ENCODE data around the gene PLCB4. TPM values are rescaled to one million over a fixed set of nuclear protein-coding genes. Genes with fewer than 3 reads are reported as not detected.

Gene PLCB4
- total RNA-seq, 2 experiments from 2014 or later, result not detected

DNA sequence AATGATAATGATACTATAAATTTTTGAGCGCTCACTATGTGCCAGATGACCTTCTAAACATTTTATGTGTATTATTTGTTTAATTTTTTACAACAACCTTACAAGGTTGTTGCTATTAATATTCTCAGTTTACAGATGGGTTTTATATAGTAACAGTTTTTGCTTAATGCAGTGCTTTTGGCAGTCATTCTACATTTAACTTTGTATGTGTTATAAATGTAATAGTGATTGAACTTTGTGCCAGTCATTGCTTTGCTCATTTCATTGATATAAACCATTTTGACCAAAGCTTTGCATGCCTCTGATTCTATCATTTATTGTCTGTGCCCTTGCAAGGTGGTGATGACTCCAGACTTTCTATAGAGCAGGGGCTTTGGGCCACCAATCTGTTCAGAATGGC lies 239.2 kb downstream of the PLCB4 start:
- no peaks in the 10 kb centered on the region for H3K36me3 Mint-ChIP-seq (ENCODE audit: low read depth)
- no peak overlapping the region for H3K4me3 Mint-ChIP-seq
- no peak for DNase-seq
- H3K27ac Mint-ChIP-seq, result no peak overlapping the region
- H3K27me3 Mint-ChIP-seq, result no peaks in the 10 kb centered on the region
- no peaks in the 10 kb centered on the region for H3K4me1 Mint-ChIP-seq
- ChIA-PET POLR2A (no interaction called here), CTCF (no interaction called here)
- H3K9me3 Mint-ChIP-seq, result peaks cover 4% of the 10 kb centered on the region

DNA sequence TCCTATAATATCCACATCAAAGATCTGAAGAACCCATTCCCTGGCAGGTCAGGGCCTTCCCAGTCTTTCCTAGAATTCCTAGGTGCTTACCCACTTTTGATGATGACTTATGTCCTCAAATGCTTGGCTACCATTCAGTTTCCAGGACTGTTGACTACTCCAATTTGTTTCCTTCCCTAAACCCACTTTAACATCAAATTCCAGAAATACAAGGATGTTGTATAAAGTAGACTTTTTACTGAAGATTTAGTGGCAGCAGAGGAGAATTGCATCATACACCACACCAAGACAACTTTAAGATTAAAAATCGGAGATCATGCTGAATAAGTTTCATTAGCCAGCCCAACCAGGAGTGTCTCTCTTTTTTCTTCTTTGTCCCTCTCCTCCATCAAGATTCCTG lies 242.2 kb downstream of the PLCB4 start:
- no peak for DNase-seq
- H3K27ac Mint-ChIP-seq, result no peak overlapping the region
- CTCF ChIA-PET, result no interaction called here
- no peaks in the 10 kb centered on the region for H3K4me1 Mint-ChIP-seq
- H3K27me3 Mint-ChIP-seq, result no peaks in the 10 kb centered on the region
- no peak overlapping the region for H3K4me3 Mint-ChIP-seq
- POLR2A ChIA-PET, result no interaction called here
- peaks cover 5% of the 10 kb centered on the region for H3K9me3 Mint-ChIP-seq
- no peaks in the 10 kb centered on the region for H3K36me3 Mint-ChIP-seq (ENCODE audit: low read depth)

DNA sequence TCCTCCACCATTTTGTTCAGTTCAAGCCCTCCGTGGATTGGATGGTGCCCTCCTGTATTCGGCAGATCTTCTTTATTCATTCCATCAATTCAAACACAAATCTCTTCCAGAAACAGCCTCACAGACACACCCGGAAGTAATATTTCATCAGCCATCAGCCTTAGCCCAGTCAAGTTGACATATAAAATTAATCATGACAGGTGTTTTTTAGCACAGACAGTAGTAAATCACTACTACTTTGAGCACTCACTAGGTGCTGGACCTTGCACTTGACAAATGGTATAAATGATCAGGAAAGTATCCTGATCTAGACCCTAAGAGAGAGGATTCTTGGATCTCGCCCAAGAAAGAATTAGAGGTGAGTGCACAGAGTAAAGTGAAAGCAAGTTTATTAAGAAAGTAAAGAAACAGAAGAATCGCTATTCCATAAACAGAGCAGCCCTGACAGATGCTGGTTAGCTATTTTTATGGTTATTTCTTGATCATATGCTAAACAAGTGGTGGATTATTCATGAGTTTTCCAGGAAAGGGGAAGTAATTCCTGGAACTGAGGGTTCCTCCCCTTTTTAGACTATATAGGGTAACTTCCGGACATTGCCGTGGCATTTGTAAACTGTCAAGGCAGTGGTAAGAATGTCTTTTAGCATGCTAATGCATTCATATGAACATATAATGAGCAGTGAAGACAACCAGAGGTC lies 250.9 kb downstream of the PLCB4 start:
- Mint-ChIP-seq H3K4me1 (no peaks in the 10 kb centered on the region), H3K4me3 (no peak overlapping the region), H3K36me3 (ENCODE audit: low read depth) (no peaks in the 10 kb centered on the region), H3K27me3 (no peaks in the 10 kb centered on the region), H3K9me3 (peaks cover 2% of the 10 kb centered on the region), H3K27ac (no peak overlapping the region)
- ChIA-PET CTCF (no interaction called here), POLR2A (no interaction called here)
- no peak for DNase-seq

DNA sequence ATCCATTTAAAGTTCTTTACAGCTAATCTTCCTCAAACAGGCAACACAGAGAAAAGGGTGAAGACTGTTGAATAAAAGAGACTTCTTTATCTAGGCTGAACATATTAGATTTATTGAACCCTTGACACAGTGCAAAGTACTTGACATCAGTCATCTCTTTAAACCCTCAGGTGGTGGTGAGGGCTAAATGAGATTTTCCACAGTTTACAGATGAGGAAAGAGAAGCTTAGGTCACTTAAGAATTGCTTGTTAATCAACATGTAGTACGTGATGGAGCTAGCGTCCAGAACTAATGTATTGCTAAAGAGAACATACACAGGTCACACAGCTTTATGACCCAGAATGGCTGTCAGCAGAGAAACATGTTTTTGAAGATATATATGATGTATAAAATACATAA lies 252.1 kb downstream of the PLCB4 start:
- ChIA-PET POLR2A (no interaction called here), CTCF (no interaction called here)
- H3K27me3 Mint-ChIP-seq, result no peaks in the 10 kb centered on the region
- no peaks in the 10 kb centered on the region for H3K36me3 Mint-ChIP-seq (ENCODE audit: low read depth)
- no peak for DNase-seq
- no peak overlapping the region for H3K27ac Mint-ChIP-seq
- H3K4me1 Mint-ChIP-seq, result no peaks in the 10 kb centered on the region
- no peak overlapping the region for H3K4me3 Mint-ChIP-seq
- no peaks in the 10 kb centered on the region for H3K9me3 Mint-ChIP-seq

DNA sequence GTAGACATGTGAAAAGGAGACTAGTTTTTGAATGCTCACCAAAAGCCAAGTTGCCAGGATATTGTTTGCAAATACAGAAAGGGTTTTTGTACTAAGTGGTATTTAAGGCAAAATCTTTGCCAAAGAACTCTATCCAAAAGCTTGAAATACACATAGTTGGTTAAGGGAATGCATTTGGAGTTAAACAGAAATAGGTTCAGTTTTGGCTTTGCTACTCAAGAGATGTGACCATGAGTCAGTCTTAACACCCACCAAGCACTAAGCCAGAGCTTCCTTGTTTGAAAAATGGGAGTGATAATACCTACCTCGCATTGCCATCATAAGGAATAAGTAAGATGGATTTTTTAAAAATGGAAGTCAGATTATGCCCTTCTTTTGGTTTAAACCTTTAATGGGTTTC lies 253.8 kb downstream of the PLCB4 start:
- ChIA-PET CTCF (no interaction called here), POLR2A (no interaction called here)
- Mint-ChIP-seq H3K36me3 (ENCODE audit: low read depth) (no peaks in the 10 kb centered on the region), H3K4me1 (no peaks in the 10 kb centered on the region), H3K9me3 (no peaks in the 10 kb centered on the region), H3K4me3 (no peak overlapping the region), H3K27me3 (no peaks in the 10 kb centered on the region), H3K27ac (no peak overlapping the region)
- no peak for DNase-seq

DNA sequence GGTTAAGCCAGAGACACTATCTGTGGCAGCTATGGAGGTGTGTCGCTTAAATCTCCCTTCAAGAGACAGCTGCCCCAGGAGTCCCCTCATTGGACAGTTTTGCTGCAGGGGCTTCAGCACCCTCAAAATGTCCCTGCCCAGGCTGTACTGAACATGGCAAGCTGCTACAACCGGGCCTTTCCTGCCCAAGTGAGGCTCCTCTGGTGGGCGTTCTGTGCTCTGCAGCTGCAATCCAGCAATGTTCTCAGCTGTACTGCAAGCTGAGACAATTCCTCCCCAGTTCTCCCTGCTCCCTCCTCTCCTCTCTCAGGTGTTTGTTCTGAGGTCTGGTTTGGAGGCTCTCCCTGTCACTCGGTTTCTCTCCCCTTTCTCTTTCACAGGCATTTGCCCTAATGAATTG lies 254.7 kb downstream of the PLCB4 start:
- ChIA-PET CTCF (no interaction called here), POLR2A (no interaction called here)
- Mint-ChIP-seq H3K4me1 (no peaks in the 10 kb centered on the region), H3K27me3 (no peaks in the 10 kb centered on the region), H3K9me3 (no peaks in the 10 kb centered on the region), H3K27ac (no peak overlapping the region), H3K36me3 (ENCODE audit: low read depth) (no peaks in the 10 kb centered on the region), H3K4me3 (no peak overlapping the region)
- no peak for DNase-seq

DNA sequence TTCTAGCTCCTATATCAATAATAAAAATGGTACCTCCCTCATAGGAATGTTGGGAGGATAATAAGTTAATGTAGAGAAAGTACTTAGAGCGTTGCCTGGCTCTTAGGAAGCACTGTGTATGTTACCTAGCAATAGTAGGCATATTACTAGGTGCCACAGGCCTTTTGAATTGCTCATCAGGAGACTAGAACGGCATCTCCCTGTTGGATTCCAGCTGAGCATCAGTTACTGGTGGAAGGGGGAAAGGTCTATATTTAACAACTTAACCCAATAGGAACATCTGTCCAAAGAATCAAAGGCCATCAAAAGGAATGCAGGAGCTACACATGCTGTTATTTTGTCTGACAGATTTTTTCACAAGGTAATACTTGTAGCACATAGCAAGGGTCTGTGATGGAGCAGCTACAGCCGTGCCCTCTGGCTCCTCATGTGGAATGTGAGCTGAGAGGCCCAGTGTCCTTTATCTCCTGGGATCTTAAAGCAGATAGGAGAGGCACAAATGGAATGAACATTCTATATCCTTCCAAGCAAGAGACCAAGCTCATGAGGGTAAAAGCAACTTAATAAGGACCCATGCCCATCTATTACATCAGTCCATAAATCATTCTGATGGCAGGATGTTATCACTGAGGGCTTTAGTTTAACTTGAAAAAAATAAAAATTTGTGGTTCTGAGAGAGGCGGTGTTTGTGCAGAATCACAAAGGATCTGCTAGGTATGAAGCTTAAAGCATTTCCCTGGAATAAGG lies 260.6 kb downstream of the PLCB4 start:
- DNase-seq, result no peak
- Mint-ChIP-seq H3K9me3 (no peaks in the 10 kb centered on the region), H3K4me3 (no peak overlapping the region), H3K27me3 (no peaks in the 10 kb centered on the region), H3K27ac (no peak overlapping the region), H3K4me1 (no peaks in the 10 kb centered on the region), H3K36me3 (ENCODE audit: low read depth) (no peaks in the 10 kb centered on the region)
- CTCF ChIA-PET, result no interaction called here
- POLR2A ChIA-PET, result no interaction called here

DNA sequence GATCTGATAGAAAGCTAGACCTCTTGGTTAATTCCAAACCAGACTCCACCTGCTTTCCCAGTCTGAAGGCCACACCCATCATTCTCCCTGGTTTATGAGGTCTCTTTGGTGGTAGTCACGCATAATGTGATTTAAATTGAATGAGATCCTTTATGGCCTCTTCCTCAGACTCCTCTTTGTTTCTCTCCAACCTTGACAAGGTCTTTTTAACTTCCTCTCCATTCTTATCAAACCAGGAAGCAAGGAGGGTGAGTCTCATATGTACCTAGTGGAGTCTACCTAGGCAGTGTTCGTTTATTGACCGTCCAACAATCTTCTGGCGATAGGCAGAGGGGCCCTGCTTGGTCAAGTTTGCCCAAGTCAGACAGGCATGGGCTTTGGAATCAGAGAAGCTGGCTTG lies 261.3 kb downstream of the PLCB4 start:
- Mint-ChIP-seq H3K9me3 (no peaks in the 10 kb centered on the region), H3K4me1 (no peaks in the 10 kb centered on the region), H3K27ac (no peak overlapping the region), H3K4me3 (no peak overlapping the region), H3K27me3 (no peaks in the 10 kb centered on the region), H3K36me3 (ENCODE audit: low read depth) (no peaks in the 10 kb centered on the region)
- ChIA-PET CTCF (no interaction called here), POLR2A (no interaction called here)
- no peak for DNase-seq

DNA sequence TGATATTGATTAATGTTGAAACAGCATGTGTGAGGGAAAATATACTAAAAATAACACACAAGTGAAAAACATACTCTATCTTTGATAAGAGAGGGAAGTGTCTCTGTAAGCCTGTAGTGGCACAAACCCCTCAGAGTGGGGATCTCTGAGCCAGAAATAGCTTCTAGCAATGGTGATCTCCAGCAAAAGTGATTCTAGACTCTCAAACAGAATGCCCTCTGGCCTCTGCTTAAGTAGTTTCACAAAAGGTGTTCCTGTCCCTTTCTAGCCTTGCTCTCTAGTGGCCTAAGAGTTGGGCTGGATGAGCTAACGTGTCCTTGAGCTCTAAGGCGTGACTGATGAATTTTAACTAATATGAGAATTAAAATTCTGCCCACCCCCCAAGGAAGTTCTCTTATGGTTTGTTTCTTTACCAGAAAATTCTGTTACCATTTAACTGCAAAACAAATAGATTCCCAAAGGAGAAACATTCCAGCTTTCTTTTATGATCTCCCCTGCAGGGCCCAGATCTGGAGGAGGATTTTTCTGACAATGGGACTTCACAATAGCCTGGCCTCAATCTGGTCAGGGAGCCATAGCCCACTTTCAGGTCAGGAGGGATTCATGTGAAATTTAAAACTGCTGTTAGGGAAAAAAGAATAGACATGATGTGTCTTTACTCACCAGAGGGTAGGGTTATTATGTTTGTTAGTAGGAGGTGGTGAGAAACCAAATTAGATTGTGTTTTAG lies 263.0 kb downstream of the PLCB4 start:
- DNase-seq, result no peak
- Mint-ChIP-seq H3K27me3 (no peaks in the 10 kb centered on the region), H3K4me1 (no peaks in the 10 kb centered on the region), H3K9me3 (no peaks in the 10 kb centered on the region), H3K27ac (no peak overlapping the region), H3K4me3 (no peak overlapping the region), H3K36me3 (ENCODE audit: low read depth) (no peaks in the 10 kb centered on the region)
- CTCF ChIA-PET, result no interaction called here
- POLR2A ChIA-PET, result no interaction called here

DNA sequence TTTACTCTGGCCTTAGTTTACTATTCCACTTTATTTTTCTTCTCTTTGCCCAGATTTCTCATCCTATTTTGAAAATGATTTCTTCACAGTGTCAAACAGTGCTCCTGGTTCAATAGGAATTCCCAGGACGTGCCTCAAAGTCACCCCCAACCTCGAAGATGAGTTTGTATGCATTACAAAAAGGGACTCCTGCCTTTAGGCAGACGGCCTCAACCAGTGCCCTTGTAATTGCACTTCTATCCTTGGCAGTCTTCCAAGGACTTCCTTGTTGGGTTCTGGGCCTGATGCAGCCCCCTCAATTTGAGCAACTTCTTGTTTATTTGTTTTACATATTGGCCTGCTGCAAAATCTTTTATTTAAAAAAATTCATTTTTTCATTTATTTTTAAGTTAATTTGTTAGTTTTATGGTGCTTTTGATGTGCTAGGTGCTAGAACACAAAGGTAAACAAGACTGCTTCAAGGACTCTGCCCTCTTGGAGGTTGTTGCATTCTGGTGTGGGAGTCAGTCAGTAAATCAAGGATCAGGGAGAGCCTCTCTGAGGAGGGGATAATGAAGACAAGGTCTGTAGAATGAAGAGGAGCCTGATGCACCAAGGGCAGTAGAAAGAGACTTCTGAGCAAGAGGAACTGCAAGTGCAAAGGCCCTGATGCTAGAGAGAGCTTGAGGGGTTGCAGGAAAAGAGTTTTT lies 264.0 kb downstream of the PLCB4 start:
- ChIA-PET CTCF (no interaction called here), POLR2A (no interaction called here)
- no peaks in the 10 kb centered on the region for H3K36me3 Mint-ChIP-seq (ENCODE audit: low read depth)
- H3K27ac Mint-ChIP-seq, result no peak overlapping the region
- H3K4me1 Mint-ChIP-seq, result no peaks in the 10 kb centered on the region
- H3K9me3 Mint-ChIP-seq, result no peaks in the 10 kb centered on the region
- no peak overlapping the region for H3K4me3 Mint-ChIP-seq
- DNase-seq, result no peak
- no peaks in the 10 kb centered on the region for H3K27me3 Mint-ChIP-seq

DNA sequence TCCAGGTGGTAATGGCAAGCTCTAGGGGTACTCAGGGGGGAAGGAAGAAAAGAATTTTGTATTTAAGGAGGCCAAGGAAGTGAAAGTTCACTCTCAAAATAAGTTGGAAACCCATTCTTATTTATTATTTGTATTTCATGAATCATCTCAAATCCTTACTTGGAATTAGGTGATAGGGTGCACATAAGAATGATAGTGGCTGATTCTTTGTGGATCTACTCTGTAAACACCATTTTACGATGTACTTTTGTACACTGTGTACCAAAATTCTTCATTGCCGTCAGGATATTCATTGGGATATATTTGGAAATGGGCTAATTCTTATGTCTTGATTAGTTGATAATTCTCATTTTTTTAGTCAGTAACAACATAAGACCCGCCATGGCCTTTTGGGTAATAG lies 266.0 kb downstream of the PLCB4 start:
- Mint-ChIP-seq H3K27me3 (no peaks in the 10 kb centered on the region), H3K27ac (no peak overlapping the region), H3K4me1 (no peaks in the 10 kb centered on the region), H3K9me3 (no peaks in the 10 kb centered on the region), H3K4me3 (no peak overlapping the region), H3K36me3 (ENCODE audit: low read depth) (no peaks in the 10 kb centered on the region)
- ChIA-PET CTCF (no interaction called here), POLR2A (no interaction called here)
- DNase-seq, result no peak

DNA sequence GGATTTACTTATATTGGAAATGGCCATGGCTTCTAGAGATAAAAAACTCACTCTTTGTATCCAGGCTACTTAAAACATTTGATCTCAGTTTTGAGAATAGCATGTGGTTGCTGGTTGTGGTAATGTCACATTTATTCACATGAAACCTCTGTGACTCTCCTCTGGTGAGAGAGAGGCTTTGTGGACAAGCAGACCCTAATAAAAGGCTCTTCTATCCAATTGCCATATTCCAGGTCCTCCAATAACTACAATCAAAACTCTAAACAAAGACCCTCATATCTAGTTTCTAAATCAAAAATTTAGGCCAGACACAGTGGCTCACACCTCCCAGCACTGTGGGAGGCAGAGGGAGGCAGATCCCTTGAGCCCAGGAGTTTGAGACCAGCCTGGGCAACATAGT lies 269.2 kb downstream of the PLCB4 start:
- Mint-ChIP-seq H3K27me3 (no peaks in the 10 kb centered on the region), H3K4me3 (no peak overlapping the region), H3K27ac (no peak overlapping the region), H3K4me1 (no peaks in the 10 kb centered on the region), H3K36me3 (ENCODE audit: low read depth) (no peaks in the 10 kb centered on the region), H3K9me3 (no peaks in the 10 kb centered on the region)
- POLR2A ChIA-PET, result no interaction called here
- CTCF ChIA-PET, result no interaction called here
- no peak for DNase-seq

DNA sequence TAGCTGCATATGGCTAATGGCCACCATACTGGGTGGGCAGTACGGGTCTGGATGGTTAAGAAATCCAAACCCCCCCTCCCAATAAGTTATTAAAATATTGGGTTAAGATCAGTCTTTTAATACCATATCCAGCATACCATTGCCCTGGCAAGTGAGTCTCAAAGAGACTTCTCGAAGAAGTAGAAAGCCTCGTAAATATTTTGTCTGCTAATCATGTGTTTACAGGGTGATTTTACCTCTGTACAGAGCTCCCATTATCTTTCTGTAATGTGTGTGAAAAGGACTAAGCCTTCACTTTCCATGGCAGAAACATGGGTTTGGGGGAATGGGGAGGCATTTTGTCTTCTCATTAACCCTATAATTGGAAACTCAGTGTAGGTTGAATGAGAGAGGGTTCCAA lies 270.8 kb downstream of the PLCB4 start:
- Mint-ChIP-seq H3K9me3 (no peaks in the 10 kb centered on the region), H3K36me3 (ENCODE audit: low read depth) (no peaks in the 10 kb centered on the region), H3K4me3 (no peak overlapping the region), H3K27ac (no peak overlapping the region), H3K4me1 (no peaks in the 10 kb centered on the region), H3K27me3 (no peaks in the 10 kb centered on the region)
- CTCF ChIA-PET, result no interaction called here
- no peak for DNase-seq
- POLR2A ChIA-PET, result no interaction called here

Data from activated CD4-positive, alpha-beta memory T cell treated with anti-CD3 and anti-CD28 coated beads, Interleukin-2, amount 10 ng/mL, durations not matched to agents 7 days and 5 days (primary cell).